Renal cortical epithelial cell (primary cell): Measurements from ENCODE around the gene SVEP1. TPM values are rescaled to one million over a fixed set of nuclear protein-coding genes. Genes with fewer than 3 reads are reported as not detected.
"Not testable (repeated sequence)": the region's sequence is repeated elsewhere in the genome, so short reads cannot be mapped to it uniquely, and the experiment has no call there.

ENCODE experiments used
- DNase-seq: peaks from one replicate; pipeline ENCODE4 v3.0.0-alpha.2; 2011; ENCODE audit warnings: low read depth
- total RNA-seq: library from RNA; depleted of rRNA; stranded (reverse); fragments of >200 nt; gene quantifications from 2 replicates; pipeline ENCODE4 v1.2.3, GENCODE V29; 2014

SVEP1 gene
- total RNA-seq, 1 donor from 2014 or later: under 0.01 TPM

DNA sequence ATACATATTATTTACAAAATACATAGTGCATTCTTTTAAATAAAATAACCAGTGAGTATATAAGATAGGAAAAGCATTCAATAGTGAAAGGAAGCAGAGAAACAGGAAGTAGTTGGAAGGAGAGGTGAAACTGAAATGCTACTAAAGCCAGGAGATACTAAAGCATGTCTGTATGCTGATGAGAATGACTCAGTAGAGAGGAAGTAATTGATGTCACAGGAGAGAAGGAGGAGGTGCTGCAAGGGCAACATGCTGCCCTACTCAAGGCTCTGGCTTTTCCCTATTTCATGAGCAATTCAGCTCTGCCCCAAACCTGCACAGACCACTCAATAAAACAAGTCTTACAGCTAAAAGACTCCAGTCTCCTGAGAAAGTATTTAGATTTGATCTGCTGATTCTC, 133.4 kb downstream of the SVEP1 start:
- no peak for DNase-seq

DNA sequence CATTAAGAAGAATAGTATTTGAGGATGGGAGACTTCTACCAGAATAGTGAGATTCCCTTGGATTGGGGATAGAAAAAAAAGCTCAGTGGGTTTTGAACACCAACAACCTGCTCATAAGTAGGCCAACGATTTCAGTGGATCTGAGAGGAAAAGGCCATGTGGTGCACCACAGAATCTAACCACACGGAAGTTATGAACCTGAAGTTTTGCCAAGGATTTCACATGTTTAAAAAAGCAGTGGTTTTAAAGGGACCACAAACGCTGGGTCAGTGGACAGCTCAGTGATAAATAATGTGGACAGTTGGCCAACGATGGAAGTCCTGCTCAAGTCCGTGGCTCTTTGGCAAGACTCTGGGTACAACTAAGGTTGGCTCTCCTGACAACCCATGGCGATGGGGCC, 134.6 kb downstream of the SVEP1 start:
- DNase-seq: peak; percentile 4

DNA sequence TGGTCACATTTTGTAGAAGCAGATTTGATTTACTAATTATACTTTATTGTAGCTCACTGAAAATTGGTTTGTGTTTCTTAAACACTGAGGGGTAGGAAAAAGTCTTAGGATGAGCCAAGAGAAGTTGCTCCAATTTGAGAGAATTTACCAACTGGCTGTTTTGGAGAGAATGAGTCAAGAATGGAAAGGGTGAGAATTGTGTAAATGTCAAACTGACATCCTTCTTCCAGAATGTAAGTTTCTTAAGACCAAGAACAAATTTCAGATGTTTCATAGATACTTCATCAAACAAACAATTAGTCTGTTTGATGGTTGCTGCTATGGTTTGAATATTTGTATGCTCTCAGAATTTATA, 135.7 kb downstream of the SVEP1 start:
- peak; percentile 1 for DNase-seq

DNA sequence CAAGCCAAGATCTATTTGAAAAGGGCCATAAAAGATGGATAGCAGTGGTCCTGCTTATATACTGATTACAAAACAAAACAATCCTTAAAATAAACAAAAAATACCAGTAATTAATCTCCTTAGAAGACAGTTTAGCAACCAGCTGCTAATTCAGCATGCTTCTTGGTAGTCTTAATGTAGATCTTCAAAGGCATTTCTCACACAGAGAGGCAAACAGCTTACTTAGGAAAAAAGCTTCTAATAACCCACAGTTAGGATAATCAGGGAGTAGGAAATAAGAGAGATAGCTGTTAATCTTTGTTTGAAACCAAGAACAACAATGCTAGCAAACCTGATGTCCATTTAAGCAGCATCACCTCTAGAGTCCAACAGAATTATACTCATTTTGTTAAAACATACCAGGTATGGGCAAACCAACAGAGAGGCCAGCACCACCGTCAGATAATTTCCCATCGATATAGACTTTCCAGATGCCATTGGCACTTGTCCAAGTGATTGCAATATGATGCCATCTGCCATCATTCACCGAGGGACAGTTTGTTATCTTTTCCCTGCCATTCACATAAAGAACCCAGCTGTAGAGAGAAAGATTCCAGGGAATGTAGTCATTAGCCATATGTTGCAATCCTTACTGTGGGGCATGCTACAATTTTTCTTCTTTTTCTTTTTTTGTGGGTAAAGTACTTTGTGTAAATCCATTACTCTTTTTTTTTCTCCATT, 136.2 kb downstream of the SVEP1 start:
- peak; percentile 32 for DNase-seq

DNA sequence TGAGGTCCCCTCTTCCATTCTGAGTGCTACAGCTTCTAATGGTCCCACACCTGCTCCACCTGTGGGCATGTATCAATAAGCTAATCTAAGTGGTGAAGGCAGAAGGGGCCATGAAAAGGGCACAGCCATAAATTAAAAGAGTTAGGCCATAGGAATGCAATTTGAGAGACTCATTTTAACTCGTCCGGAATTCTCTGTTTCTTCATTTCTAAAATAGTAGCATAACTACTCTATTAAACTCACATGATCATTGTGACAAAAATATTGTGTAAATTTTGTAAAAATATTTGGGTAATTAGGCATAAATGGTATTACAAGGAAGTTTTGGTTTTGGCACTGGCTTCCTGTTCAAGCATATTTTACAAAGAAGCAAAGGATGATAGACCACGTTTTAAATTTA, 138.7 kb downstream of the SVEP1 start:
- DNase-seq: no peak

DNA sequence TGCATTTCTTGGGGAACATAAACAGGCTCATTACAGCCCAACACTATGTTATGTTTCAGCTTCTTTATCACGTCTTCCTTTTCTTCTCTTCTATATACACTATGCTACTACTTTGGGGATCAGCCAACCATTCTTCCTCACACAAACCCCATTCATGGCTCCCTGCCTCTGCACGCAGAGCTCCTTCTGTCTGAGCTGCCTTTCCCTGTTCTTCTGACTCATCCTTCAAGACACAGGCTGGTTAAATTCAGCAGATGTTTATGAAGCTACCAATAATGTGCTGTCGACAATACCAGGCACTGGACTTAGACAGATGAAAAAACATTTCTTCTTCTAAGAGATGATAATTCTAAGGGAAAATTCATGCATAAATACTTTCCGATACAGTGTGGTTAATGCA, 139.4 kb downstream of the SVEP1 start:
- DNase-seq: no peak

DNA sequence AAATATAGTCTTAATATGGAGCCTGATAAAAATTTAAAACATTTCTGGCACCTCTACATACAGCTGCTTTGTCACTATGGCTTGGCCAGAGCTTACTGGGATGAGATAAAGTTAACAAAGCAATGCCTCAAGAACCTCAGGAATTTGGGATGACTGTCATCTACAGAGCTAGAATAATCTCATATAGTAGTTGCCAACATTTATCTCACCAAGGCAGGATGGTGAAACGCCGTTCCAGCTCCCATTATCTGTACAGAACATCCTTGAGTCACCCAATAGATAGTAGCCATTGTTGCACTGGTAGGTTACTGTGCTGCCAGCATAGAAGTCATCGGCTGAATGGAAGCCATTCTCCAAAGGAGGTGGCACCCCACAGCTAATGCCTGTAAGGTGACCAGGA, 147.3 kb downstream of the SVEP1 start:
- DNase-seq: no peak

DNA sequence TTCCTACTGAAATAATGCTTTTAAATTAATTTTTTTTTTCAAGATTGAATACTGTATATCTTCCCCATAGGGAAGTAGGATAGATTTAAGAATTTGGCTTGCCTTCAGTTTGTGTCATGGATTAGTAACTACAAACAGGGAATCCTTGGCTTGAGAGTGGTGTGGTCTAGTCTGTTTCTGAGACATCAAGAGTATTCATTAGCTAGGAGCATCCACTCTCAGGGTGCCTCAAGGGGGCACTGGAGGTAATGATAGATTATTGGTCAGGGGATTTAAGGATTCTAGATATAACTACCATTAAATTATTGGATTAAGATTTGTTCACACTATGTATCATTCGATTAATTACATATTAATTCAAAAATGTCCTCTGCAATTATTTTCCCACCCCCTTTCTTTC, 150.1 kb downstream of the SVEP1 start:
- DNase-seq: no peak

DNA sequence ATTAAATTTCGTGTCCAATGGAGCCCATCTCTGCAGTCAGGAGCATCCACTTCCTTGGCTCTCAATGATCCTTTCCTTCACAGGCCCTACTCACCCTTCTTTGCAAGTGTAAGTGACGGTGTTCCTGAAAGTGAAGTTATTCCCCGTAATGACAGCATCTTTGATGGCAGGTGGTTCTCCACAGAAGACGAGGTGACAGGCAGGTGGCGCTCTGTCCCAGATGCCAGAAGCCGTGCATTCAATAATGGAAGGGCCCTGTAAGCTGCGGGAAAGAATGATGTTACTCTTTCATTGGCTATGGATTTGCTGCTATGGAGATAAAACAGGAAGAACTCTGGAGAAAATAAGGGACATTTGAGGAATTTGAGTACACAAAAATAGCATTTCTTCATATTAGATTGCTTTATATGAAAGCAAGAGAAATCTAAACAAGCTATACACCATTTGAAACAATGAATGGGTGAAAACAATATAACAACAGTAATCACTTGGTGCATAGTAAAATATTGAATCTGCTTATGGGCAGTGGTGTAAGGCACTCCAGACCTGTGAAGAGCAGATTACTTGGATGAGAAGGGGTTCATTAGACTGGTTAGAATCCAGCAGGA, 151.9 kb downstream of the SVEP1 start:
- DNase-seq: peak; percentile 31

DNA sequence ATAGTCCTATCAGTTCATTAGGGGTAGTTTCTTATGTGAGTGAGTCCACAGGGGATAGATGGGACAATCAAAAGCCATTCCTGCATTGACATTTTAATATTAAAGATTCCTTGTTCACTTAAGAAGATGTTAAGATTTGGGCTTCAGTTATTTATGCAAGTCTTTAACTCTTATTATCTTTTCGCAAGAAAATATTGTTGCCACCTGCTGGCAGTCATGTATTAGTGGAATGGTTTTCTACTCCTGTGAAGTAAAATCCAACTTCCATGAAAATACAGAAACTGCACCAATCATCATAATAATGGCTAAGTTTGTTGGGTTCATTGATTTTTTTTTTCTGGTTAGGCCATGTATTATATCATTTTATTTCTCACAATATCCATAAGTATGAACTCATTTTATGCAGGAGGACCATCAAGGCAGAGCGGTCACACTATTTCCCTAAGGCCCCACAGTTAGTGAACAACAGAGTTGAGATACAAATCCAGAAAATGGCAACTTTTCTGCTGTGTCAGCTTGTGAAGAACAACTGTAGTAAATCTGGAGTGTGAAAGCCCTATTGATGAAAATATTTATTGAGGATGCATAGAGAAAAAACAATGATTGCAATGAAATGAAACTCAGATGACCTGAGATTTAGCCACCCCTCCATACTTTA, 153.4 kb downstream of the SVEP1 start:
- peak; percentile 51 for DNase-seq

DNA sequence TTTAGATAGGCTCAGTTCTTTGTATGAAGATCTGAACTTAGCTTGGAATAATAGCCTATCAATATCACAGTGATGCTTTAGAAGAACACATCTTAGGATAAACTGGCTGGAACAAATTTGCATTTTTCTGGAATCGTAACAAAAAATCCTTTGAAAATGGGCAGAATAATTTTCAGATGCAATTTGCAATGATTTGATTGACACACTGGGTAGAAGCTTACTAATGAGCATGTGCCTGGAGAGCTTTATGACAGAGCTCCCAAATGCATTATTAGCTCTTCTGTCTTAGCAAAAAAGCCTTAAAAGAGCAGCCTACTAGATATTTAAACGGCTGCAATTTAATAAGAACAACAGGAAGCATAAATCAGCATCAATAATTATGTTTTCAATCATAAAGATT, 165.1 kb downstream of the SVEP1 start:
- no peak for DNase-seq

DNA sequence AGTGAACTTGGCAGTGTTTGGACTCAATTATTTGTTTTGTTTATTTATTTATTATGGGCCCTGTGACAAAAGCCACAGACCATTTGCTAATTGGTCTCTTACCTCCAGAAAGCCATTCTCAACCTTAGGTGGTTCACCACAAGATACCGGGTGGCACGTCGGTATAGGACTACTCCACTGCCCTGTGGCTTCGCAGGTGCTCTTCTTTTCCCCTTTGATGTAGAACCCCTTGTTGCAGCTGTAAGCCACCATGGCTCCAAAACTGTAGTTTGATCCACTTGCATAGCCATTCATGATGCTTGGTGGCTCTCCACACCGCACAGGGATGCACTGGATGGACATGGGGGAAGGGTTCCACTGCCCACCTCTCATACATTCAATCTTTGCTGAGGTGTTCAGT, 168.6 kb downstream of the SVEP1 start:
- no peak for DNase-seq

DNA sequence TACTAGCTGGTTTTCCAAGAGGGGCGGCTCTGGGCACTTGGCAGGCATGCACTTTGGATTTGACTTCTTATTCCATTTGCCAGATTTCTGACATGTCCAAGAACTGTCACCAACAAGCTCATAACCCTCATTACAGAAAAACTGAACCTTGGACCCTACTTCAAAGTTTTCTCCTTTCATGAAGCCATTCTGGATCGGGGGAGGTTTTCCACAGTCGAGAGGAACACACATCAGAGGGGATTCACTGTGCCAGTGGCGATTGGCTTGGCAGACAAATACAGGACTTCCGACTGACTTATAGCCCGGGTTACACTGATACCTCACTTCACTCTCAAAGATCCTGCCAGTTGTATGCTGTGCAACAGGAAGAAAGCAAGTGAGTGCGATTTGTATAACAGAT, 170.9 kb downstream of the SVEP1 start:
- no peak for DNase-seq

DNA sequence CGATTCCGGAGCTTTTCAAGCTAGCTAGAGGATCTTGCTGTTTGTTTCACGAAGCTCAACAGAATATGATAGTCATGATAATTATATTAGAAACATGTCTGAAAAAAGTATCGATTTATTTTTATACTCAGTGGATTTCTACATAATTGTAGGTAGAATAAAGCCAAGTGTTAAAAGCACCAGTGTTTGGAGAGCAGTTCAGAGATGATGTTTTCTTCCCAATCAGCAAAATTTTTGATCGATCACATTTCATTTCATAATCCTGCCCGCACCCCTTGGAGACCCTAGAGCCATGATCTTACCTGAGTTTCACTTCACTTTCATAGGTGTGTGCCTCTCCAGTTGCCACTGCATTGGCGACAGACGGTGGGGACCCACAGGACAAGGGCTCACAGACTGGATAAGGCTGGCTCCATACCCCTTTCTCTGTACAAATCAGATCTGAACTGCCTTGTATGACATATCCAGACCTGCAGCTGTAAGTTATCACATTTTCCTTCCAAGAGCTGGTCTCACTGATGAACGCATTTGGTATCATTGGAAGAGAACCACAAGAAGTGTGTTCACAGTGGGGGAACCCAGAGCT, 173.6 kb downstream of the SVEP1 start:
- DNase-seq: no peak

DNA sequence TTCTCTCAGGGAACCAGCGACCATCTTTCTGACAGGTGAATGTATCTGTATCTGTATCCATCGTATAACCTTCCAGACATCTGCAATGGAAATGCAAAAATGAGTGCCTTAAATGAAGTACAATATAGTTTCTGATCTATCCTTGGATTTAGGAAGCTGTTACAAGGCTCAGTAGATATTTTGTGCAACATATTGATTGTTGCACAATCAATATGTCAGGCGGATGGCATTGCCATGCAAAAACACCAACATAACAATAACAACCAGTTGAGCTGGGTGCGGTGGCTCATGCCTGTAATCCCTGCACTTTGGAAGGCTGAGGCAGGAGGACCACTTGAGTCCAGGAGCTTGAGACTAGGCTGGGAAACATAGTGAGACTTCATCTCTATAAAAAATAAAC, 175.1 kb downstream of the SVEP1 start:
- DNase-seq: no peak

DNA sequence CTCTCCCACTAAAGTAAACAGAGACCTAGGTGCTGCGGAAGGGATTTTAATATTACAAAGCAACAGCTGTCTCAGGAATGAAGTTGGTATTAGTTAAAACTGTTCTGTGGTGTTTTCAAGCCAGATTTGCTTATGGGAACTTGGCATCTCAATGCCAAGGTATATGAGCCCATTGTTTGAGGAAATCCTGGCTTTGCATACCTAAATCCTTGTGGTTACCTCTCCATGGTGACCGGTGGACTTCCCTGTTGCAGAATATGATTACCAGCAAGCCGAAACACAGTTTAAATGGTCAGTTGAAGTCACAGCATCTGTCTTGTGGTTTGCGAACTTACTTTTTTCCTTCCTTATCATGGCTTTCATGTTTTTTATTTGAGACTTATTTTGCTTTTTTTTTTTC, 179.6 kb downstream of the SVEP1 start:
- no peak for DNase-seq

DNA sequence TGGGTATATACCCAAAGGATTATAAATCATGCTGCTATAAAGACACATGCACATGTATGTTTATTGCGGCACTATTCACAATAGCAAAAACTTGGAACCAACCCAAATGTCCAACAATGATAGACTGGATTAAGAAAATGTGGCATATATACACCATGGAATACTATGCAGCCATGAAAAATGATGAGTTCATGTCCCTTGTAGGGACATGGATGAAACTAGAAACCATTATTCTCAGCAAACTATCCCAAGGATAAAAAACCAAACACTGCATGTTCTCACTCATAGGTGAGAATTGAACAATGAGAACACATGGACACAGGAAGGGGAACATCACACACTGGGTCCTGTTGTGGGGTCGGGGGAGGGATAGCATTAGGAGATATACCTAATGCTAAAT, 180.5 kb downstream of the SVEP1 start:
- DNase-seq: not testable (repeated sequence)

DNA sequence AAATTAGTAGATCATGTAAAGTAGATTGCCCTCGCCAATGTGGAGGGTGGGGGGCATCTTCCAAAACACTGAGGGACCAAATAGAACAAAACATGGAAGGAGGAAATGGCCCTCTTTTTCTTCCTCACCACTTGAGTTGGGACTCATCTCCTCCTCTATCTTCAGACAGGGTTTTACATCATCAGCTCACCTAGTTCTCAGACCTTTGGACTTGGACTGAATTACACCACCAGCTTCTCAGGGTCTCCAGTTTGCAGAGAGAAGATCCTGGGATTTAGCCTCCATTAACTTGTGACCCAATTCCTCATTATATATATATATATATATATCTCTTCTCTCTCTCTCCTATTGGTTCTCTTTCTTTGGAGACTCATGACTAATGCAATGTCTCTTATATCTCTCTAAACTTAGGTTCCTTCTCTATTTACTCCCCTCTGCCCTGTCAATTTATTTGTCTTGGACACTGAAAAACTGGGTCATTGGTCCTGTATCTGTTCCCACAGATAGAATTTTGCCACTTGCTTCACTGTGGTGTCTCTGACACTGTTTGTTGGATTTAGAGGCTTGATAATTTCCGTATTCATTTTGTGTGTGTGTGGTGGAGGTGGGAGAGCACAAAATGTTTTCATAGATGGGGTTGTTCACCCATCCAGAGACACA, 187.6 kb downstream of the SVEP1 start:
- no peak for DNase-seq

DNA sequence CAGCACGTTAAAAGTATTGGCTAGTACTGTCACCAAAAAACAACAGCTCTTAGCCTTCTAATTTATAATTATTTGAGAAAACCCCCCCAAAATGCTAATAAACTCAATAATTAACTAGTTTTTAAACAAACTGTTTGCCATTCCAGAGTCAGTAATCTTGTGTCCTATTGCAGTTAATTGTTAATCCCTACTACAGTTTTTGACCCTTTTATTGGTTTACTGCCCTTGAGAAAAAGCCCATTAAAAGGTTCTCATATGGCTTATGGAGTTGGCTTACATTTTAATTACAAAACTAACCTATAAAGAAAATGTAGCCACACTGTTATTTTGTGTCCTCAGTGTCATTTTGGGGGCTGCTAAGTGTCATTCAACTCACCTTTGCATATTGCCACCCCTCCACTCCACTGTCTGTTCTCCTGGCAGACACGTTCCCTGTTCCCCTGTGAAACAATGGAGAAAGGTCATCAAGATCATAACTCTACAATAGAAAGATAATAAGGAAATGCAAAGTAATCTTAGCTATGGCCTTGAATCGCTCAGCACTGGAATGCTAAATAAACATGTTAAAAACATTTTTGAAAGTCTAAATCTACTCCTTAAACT, 190.3 kb downstream of the SVEP1 start:
- peak; percentile 47 for DNase-seq

DNA sequence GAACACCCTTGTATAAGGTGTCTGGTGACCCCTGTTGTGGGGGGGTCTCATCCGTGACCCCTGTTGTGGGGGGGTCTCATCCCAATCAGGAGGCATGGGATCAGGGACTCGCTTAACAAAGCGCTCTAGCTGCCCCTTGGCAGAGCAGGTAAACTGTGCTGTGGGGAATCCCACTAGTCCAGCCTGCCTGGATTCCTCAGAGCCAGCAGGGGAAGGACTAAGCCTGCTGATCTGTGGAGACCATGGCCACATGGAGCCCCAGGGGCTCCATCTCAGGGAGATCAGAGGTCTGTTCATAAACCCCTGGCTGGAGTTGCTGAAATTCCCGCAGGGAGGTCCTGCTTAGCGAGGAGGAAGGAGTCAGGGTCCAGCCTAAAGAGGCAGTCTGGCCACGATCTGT, 196.1 kb downstream of the SVEP1 start:
- DNase-seq: no peak

DNA sequence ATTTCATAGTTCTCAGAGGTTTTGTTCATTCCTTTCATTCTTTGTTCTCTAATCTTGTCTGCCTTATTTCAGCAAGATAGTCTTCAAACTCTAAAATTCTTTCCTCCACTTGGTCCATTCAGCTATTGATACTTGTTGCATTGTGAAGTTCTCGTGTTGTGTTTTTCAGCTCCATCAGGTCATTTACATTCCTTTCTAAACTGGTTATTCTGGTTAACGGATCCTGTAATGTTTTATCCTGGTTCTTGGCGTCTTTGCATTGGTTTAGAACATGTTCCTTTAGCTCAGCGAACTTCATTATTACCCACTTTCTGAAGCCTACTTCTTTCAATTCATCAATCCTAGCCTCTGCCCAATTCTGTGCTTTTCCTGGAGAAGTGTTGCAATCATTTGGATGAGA, 196.8 kb downstream of the SVEP1 start:
- no peak for DNase-seq

DNA sequence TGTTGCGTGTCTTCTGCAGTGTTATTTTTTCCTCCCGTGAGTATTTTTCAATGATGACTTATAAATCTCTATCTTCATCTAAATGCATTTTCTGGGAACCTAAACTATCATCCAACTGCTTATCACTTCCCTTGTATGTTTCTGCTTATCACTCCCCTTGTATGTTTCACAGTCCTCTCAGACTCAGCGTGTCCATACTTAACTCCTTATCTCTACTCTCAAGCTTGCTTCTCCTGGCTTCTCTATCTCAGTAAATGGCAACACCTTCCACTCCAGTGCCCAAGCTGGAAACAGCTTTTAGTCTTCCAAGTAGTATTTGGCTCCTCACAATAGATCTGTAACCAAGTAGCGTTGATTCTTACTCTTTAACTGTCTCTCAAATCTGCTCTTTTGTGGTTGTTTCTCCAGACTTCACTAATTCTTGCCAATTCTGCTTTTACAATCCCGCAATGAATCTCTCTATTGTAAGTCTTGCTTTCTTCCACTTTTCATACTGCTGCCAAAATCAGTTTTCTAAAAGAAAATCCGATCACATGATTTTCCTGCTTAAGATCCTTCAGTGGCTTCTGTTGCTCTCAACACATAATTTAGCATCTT, 208.0 kb downstream of the SVEP1 start:
- no peak for DNase-seq
